ENCODE data around the gene ZSCAN18.
"Not testable (repeated sequence)": the region's sequence is repeated elsewhere in the genome, so short reads cannot be mapped to it uniquely, and the experiment has no call there.

Gene ZSCAN18, protein sequence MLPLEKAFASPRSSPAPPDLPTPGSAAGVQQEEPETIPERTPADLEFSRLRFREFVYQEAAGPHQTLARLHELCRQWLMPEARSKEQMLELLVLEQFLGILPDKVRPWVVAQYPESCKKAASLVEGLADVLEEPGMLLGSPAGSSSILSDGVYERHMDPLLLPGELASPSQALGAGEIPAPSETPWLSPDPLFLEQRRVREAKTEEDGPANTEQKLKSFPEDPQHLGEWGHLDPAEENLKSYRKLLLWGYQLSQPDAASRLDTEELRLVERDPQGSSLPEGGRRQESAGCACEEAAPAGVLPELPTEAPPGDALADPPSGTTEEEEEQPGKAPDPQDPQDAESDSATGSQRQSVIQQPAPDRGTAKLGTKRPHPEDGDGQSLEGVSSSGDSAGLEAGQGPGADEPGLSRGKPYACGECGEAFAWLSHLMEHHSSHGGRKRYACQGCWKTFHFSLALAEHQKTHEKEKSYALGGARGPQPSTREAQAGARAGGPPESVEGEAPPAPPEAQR

GRCh38 chr19:58097781-58098681, at the start of gene ZSCAN18:
TSS of gene ZSCAN18 (minus strand) at chr19:58098231. CDS start at chr19:58090267, 7,964 bp downstream.
- peak; percentile 92 for DNase-seq (ENCODE audit: low read depth)

GRCh38 chr19:58147475-58147874, 49.4 kb upstream of the ZSCAN18 start:
- not testable (repeated sequence) for DNase-seq (ENCODE audit: low read depth)

GRCh38 chr19:58145849-58146248, 47.8 kb upstream of the ZSCAN18 start:
- DNase-seq (ENCODE audit: low read depth), result no peak

- DNase-seq (ENCODE audit: low read depth), result no peak
Observed at GRCh38 chr19:58134244-58134643, 36.2 kb upstream of the ZSCAN18 start.

GRCh38 chr19:58129284-58129683, 31.3 kb upstream of the ZSCAN18 start:
- DNase-seq (ENCODE audit: low read depth), result no peak

GRCh38 chr19:58128041-58128685, 30.1 kb upstream of the ZSCAN18 start:
- no peak for DNase-seq (ENCODE audit: low read depth)

DNA sequence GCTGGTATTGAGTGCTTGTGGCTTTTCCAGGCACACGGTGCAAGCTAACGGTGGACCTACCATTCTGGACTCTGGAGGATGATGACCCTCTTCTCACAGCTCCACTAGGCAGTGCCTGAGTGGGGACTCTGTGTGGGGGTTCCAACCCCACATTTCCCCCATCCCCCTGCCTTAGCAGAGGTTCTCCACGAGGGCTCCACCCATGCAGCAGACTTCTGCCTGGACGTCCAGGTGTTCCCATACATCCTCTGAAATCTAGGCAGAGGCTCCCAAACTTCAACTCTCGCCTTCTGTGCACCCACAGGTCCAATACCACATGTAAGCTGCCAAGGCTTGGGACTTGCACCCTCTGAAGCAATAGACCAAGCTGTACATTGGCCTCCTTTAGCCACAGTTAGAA, 25.3 kb upstream of the ZSCAN18 start:
- DNase-seq (ENCODE audit: low read depth), result no peak

DNA sequence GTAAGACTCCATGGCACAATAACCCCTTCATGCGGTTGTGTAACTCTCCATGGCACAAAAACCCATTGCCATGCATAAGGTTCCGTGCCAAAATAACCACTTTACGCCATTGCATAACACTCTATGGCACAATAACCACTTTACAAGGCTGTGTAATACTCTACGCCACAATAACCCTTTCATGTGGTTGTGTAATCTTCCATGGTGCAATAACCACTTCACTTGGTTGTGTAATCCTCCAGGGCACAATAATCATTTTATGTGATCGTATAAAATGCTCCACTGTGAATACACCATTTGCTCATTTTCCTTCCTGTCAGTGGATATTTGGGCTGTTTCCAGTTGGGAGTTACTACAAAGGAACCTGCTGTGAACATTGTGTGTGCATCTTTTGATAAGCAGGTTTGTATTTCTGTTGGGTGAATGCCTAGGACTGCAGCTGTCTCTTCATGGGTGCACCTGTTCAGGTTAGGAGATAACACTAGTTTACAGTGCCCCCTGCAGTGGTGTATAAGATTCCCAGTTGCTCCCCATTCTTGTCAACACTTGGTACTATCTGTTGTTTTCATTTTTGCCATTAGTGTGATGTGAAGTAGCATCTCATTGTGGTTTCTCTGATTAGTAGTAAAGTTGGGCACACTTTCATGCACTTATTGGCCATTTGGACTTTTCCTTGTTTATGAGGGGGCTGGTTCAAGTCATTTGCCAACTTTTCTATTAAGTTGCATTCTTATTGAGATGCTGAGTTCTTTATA, 21.1 kb upstream of the ZSCAN18 start:
- DNase-seq (ENCODE audit: low read depth), result no peak

GRCh38 chr19:58117841-58118575, 20.0 kb upstream of the ZSCAN18 start:
- no peak for DNase-seq (ENCODE audit: low read depth)

DNA sequence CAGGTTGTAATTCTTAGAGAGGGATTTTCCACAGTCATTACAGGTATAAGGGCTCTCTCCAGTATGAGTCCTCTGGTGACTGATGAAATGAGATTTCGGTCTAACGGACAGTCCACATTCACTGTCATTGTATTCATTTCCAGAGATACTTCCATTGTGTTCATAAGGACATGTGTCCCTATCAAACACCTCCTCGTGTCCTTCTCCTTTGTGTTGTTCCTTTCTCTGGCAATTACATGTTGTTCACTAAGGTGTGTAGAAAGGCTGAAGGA, 10.5 kb upstream of the ZSCAN18 start:
- no peak for DNase-seq (ENCODE audit: low read depth)

- DNase-seq (ENCODE audit: low read depth), result no peak
Observed at GRCh38 chr19:58107778-58108545, 9.9 kb upstream of the ZSCAN18 start.

DNA sequence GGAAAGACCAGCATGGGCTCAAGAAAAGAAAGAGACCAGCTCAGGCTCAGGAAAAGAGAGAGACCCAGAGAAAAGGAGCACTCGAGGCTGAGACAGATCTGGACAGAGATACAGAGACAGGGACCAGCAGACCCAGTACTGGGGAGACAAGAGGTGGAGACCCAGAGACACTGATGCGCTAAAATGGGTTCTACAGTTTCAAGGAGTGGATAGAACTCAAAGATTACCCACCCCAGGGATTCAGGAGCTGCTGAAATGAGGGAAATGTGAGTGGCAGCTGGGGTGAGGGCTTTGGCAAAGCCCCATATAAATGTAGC, 609 bp upstream of the ZSCAN18 start:
- DNase-seq (ENCODE audit: low read depth), result no peak

DNA sequence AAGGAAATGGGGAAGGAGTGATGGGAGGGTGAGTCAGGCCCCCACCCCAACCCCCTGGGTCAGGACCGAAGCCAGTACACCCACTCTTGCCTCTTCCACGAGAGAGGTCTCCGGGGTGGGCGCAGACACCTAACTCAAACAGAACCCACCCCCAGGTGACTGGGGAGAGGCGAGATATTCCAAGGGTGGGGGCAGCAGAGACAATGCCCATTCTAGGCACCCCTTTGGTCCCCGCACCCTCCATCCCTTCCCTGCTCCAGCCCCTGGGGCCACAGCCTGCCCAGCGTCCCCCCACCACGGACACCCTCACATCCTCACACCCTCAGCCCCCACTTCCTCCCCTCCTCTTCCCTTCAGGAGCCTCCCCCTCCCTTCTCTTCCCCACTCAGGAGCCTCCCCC, 682 bp downstream of the ZSCAN18 start:
- DNase-seq (ENCODE audit: low read depth), result no peak

GRCh38 chr19:58096884-58097283, 1.1 kb downstream of the ZSCAN18 start:
- no peak for DNase-seq (ENCODE audit: low read depth)

DNA sequence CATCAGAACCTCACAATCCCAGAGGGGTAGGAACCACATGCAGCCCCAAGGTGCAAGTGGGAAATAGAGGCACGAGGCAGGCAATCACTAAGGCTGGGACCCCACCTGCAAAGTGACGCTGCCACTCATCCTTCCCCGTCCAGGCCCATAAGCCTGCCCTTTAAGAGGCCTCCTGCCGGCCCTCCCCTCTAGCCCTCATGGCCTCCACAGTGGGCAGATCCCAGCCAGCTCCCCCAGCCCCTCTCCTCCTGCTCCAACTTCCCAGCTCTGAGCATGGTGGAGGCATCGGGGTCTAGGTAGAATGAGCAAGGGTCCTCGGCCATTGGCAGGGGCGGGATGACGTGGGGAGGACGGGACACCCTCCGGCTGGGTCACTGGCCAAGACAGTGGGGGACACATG, 2.7 kb downstream of the ZSCAN18 start:
- DNase-seq (ENCODE audit: low read depth), result no peak

- DNase-seq (ENCODE audit: low read depth), result no peak
Observed at GRCh38 chr19:58093071-58093470, 5.0 kb downstream of the ZSCAN18 start.

GRCh38 chr19:58091251-58091995, 6.6 kb downstream of the ZSCAN18 start:
- no peak for DNase-seq (ENCODE audit: low read depth)

DNA sequence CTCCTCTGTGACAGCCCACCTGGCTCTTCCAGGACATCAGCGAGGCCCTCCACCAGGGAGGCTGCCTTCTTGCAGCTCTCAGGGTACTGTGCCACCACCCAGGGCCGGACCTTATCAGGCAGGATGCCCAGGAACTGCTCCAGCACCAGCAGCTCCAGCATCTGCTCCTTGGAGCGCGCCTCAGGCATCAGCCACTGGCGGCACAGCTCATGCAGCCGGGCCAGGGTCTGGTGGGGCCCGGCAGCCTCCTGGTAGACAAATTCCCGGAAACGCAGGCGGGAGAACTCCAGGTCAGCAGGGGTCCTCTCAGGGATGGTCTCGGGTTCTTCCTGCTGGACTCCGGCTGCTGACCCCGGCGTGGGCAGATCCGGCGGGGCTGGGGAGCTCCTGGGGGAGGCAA, 8.2 kb downstream of the ZSCAN18 start:
- no peak for DNase-seq (ENCODE audit: low read depth)

GRCh38 chr19:58088521-58089052, 9.4 kb downstream of the ZSCAN18 start:
- DNase-seq (ENCODE audit: low read depth), result no peak

Data from stimulated activated CD8-positive, alpha-beta memory T cell treated with anti-CD3 and anti-CD28 coated beads, Interleukin-4, amount 100 ng/mL, for 24 hours (primary cell).